Neuronal stem cell (in vitro differentiated cells): ENCODE results near the gene LSM12.
"Not testable (repeated sequence)": the region's sequence is repeated elsewhere in the genome, so short reads cannot be mapped to it uniquely, and the experiment has no call there.

Source experiments
- DNase-seq: peaks from one replicate; pipeline ENCODE4 v3.0.0-alpha.2; 2013; ENCODE audit warnings: low spot score
- H2AFZ ChIP-seq: one replicate; pipeline ENCODE4 v1.6.1; 2013; ENCODE audit warnings: mild to moderate bottlenecking, low read length, inconsistent platforms
- H2AK5ac ChIP-seq: 2 replicates; pipeline ENCODE4 v1.6.1; 2013; ENCODE audit warnings: low read depth, mild to moderate bottlenecking, inconsistent platforms, low read length, moderate library complexity, mixed read lengths
- H2BK120ac ChIP-seq: 2 replicates; pipeline ENCODE4 v1.6.1; 2013; ENCODE audit warnings: low read depth, mild to moderate bottlenecking, inconsistent platforms, low read length, moderate library complexity, mixed read lengths
- H2BK12ac ChIP-seq: one replicate; pipeline ENCODE4 v1.6.1; 2013; ENCODE audit warnings: low read length, inconsistent platforms
- H2BK15ac ChIP-seq: 2 replicates; pipeline ENCODE4 v1.6.1; 2013; ENCODE audit warnings: mild to moderate bottlenecking, low read length, inconsistent platforms, mixed read lengths
- H2BK5ac ChIP-seq: one replicate; pipeline ENCODE4 v1.6.1; 2013; ENCODE audit warnings: inconsistent platforms, mild to moderate bottlenecking, low read length, moderate library complexity
- H3K14ac ChIP-seq: one replicate; pipeline ENCODE4 v1.6.1; 2013; ENCODE audit warnings: low read length, inconsistent platforms
- H3K18ac ChIP-seq: 2 replicates; pipeline ENCODE4 v1.6.1; 2013; ENCODE audit warnings: low read length, inconsistent platforms
- H3K23ac ChIP-seq: 2 replicates; pipeline ENCODE4 v1.6.1; 2013; ENCODE audit warnings: low read depth, mild to moderate bottlenecking, mixed read lengths, low read length, inconsistent platforms; ENCODE audit not compliant: poor library complexity
- H3K27ac ChIP-seq: replicated peaks from 3 replicates; pipeline ENCODE4 v1.5.1; 2013; ENCODE audit warnings: low read length, inconsistent platforms
- H3K27me3 ChIP-seq, 3 experiments: 2 replicates each; pipeline ENCODE4 v1.6.1; 2013; ENCODE audit warnings: low read length in 3 of 3, mild to moderate bottlenecking in 2 of 3, inconsistent platforms in 1 of 3, low read depth in 1 of 3, mixed read lengths in 1 of 3, moderate library complexity in 1 of 3; ENCODE audit not compliant: control insufficient read depth in 3 of 3, insufficient read depth in 3 of 3
- H3K36me3 ChIP-seq, 2 donors: replicated peaks in 1 of 2; 2 replicates each; pipeline ENCODE4 v1.6.1; 2013; ENCODE audit warnings: low read length in 2 of 2; ENCODE audit not compliant: control insufficient read depth in 2 of 2, insufficient read depth in 2 of 2
- H3K4ac ChIP-seq: 2 replicates; pipeline ENCODE4 v1.6.1; 2013; ENCODE audit warnings: inconsistent platforms, mild to moderate bottlenecking, low read length, moderate library complexity
- H3K4me1 ChIP-seq, 2 donors: 1 replicate in 1 of 2; 2 replicates in 1 of 2; pipeline ENCODE4 v1.6.1; 2013; ENCODE audit warnings: low read length in 2 of 2, low read depth in 1 of 2; ENCODE audit not compliant: control insufficient read depth in 2 of 2, insufficient read depth in 1 of 2
- H3K4me2 ChIP-seq: one replicate; pipeline ENCODE4 v1.6.1; 2013; ENCODE audit warnings: mild to moderate bottlenecking, low read length, inconsistent platforms; ENCODE audit not compliant: insufficient read depth, poor library complexity, severe bottlenecking
- H3K4me3 ChIP-seq, 2 donors: 2 replicates each; pipeline ENCODE4 v1.5.1; 2013; ENCODE audit warnings: low read length in 2 of 2, mild to moderate bottlenecking in 2 of 2, inconsistent platforms in 1 of 2, moderate library complexity in 1 of 2
- H3K79me1 ChIP-seq: one replicate; pipeline ENCODE4 v1.6.1; 2013; ENCODE audit warnings: low read depth, mild to moderate bottlenecking, inconsistent platforms, low read length, moderate library complexity
- H3K9ac ChIP-seq: one replicate; pipeline ENCODE4 v1.6.1; 2013; ENCODE audit warnings: mild to moderate bottlenecking, low read depth, low read length, inconsistent platforms; ENCODE audit not compliant: poor library complexity
- H3K9me3 ChIP-seq, 2 donors: replicated peaks in 1 of 2; 2 replicates each; pipeline versions ENCODE3 to v1.6.1; 2013; ENCODE audit warnings: low read length in 2 of 2, mild to moderate bottlenecking in 2 of 2, inconsistent platforms in 1 of 2, low read depth in 1 of 2, mixed read lengths in 1 of 2, moderate library complexity in 1 of 2; ENCODE audit not compliant: control insufficient read depth in 2 of 2, insufficient read depth in 1 of 2
- H4K8ac ChIP-seq: one replicate; pipeline ENCODE4 v1.6.1; 2013; ENCODE audit warnings: low read depth, mild to moderate bottlenecking, inconsistent platforms, low read length, moderate library complexity
- H4K91ac ChIP-seq: one replicate; pipeline ENCODE4 v1.6.1; 2013; ENCODE audit warnings: low read length, low read depth, mild to moderate bottlenecking, inconsistent platforms; ENCODE audit not compliant: poor library complexity
- WGBS, 2 donors: extraction: QIAGEN DNeasy Blood & Tissue Kit; methylation state at CpG; one replicate each; pipeline ENCODE4 v1.1.7; 2013; ENCODE audit warnings: missing lambda C conversion rate in 2 of 2, mixed read lengths in 1 of 2; ENCODE audit not compliant: insufficient read length in 2 of 2, insufficient replicate concordance in 1 of 2; ENCODE audit errors: extremely low coverage in 2 of 2; 5-methylcytosine and 5-hydroxymethylcytosine counted together

The LSM12 gene

DNA sequence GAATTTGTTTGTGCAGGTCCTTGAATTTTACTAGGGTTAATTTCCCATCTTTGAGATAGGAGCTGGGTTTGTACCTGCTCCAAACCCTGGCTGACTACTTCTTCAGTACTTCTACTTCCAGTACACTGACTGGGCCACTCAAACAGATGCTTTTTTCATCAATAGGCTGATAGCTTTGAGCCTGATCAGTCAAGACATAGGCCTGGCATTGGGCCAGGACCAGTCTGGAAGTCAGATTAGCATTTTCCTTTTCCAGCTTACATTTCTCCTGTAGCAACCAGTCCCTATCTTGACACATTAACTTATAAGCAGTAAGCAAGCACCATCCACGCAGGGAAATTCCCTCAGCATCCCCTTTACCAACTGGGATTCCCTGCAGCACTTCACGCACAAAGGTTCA lies 44.2 kb downstream of the LSM12 start:
- H4K8ac ChIP-seq = no peak overlapping the region
- no peak overlapping the region for H3K4me2 ChIP-seq
- H3K18ac ChIP-seq = no peak overlapping the region
- no peak overlapping the region for H2BK5ac ChIP-seq
- H3K79me1 ChIP-seq = peaks cover 9% of the 10 kb centered on the region
- no peak overlapping the region for H3K9ac ChIP-seq
- H3K4me3 ChIP-seq = no peak overlapping the region
- H2BK15ac ChIP-seq = no peak overlapping the region
- H2AFZ ChIP-seq = no peak overlapping the region
- H2BK120ac ChIP-seq = no peak overlapping the region
- H3K36me3 ChIP-seq = peaks cover 5 to 22% of the 10 kb centered on the region in 2 donors
- H3K23ac ChIP-seq = no peak overlapping the region
- no peak overlapping the region for H3K27ac ChIP-seq
- no peaks in the 10 kb centered on the region for H3K4me1 ChIP-seq
- H3K27me3 ChIP-seq = no peaks in the 10 kb centered on the region
- no peak overlapping the region for H3K14ac ChIP-seq
- WGBS, 2 donors = no CpG with 5 or more reads among the region's 2 CpGs
- no peak overlapping the region for H2AK5ac ChIP-seq
- no peaks in the 10 kb centered on the region for H3K9me3 ChIP-seq
- no peak for DNase-seq
- H2BK12ac ChIP-seq = no peak overlapping the region
- no peak overlapping the region for H4K91ac ChIP-seq
- no peak overlapping the region for H3K4ac ChIP-seq

GRCh38 chr17:44021227-44021626 lies 45.2 kb downstream of the LSM12 start:
- not testable (repeated sequence) for H3K18ac ChIP-seq, H3K79me1 ChIP-seq, H3K27me3 ChIP-seq, H2AFZ ChIP-seq, H2BK15ac ChIP-seq, H4K8ac ChIP-seq, H2AK5ac ChIP-seq, H3K14ac ChIP-seq, H3K4me2 ChIP-seq, H3K9me3 ChIP-seq, H3K4me3 ChIP-seq, H4K91ac ChIP-seq, H3K4ac ChIP-seq, H2BK120ac ChIP-seq, DNase-seq, H2BK12ac ChIP-seq, H3K4me1 ChIP-seq, H3K9ac ChIP-seq, H3K27ac ChIP-seq, H3K23ac ChIP-seq, H2BK5ac ChIP-seq
- peaks cover 5 to 22% of the 10 kb centered on the region in 2 donors for H3K36me3 ChIP-seq
- no CpG with 5 or more reads among the region's 7 CpGs for WGBS, 2 donors

DNA sequence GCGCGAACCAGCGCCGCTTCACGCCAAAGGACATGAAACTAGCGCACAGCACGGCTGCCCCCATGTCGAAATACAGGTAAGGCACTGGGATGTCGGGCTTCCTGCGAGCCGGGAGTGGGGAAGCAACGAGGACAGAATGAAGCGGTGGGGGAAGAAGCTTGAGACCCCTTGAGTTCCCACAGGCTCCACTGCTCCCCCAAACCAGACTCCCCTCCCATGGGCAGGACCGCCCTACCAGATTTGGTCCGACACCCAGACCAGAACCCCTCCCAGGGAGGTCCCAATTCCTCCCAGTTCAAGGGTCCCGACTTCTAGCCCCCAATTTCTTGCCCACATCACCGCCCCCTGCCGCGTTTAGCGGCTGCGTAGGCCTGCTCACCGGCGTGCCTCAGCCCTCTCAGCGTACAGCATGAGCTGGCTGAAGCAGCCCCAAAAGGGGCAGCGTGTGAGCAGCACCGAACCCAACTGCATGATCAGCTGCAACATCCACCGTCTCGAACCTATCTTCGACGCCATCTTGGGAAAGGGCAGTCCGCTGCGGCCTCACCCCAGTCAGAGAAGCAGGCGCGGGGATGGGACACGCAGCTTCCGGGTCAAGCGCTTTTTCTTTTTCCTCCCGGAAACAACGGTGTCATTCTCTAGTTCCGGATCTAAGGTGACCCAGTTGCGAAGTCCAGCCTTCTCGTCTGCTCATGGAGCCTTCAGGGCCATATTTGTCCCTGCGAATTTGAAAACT lies 51.9 kb downstream of the LSM12 start, which contains the start of gene TMEM101:
Gene TMEM101 (minus strand): TSS at position 527 of the 736 bp plus-strand sequence. CDS start 11 bp downstream, at position 516.
- H2AK5ac ChIP-seq = peak within 1 kb of the TSS; percentile 79
- peak within 1 kb of the TSS; percentile 56 for H3K14ac ChIP-seq
- H2BK15ac ChIP-seq = no peak within 1 kb of the TSS
- no peak within 1 kb of the TSS for H3K4ac ChIP-seq
- peak within 1 kb of the TSS; percentile 19 for H4K8ac ChIP-seq
- peak within 1 kb of the TSS; percentile 91 for H3K18ac ChIP-seq
- peak within 1 kb of the TSS; percentile 84 for H2AFZ ChIP-seq
- peak within 1 kb of the TSS; percentile 95 for H3K4me2 ChIP-seq
- no peak within 1 kb of the TSS for H2BK12ac ChIP-seq
- H3K4me3 ChIP-seq = peak within 1 kb of the TSS; percentile 76 to 89
- peak within 1 kb of the TSS; percentile 80 for H3K23ac ChIP-seq
- DNase-seq = peak; percentile 87
- H3K36me3 ChIP-seq = peaks cover 5 to 9% of the 10 kb centered on the region in 2 donors
- peak within 1 kb of the TSS; percentile 97 for H3K9ac ChIP-seq
- H3K4me1 ChIP-seq = peaks cover 0 to 5% of the 10 kb centered on the region in 2 donors
- no peaks in the 10 kb centered on the region for H3K27me3 ChIP-seq
- H3K79me1 ChIP-seq = no peaks in the 10 kb centered on the region
- no peaks in the 10 kb centered on the region for H3K9me3 ChIP-seq
- H3K27ac ChIP-seq = peak within 1 kb of the TSS; percentile 86
- WGBS, 2 donors = no CpG with 5 or more reads among the region's 43 CpGs
- H2BK5ac ChIP-seq = no peak within 1 kb of the TSS
- no peak within 1 kb of the TSS for H2BK120ac ChIP-seq
- H4K91ac ChIP-seq = no peak within 1 kb of the TSS

GRCh38 chr17:44014133-44014436 lies 52.4 kb downstream of the LSM12 start:
- Histone ChIP-seq H2BK5ac (no peak overlapping the region), H3K4me1 (peaks cover 0 to 5% of the 10 kb centered on the region in 2 donors), H3K18ac (no peak overlapping the region), H3K79me1 (no peaks in the 10 kb centered on the region), H2AK5ac (peak overlapping the region; percentile 79), H3K4ac (no peak overlapping the region), H3K9me3 (no peaks in the 10 kb centered on the region), H3K36me3 (peaks cover 5 to 9% of the 10 kb centered on the region in 2 donors), H3K9ac (peak overlapping the region; percentile 97), H2BK15ac (no peak overlapping the region), H2BK120ac (no peak overlapping the region), H3K23ac (peak overlapping the region; percentile 29), H3K4me2 (peak overlapping the region; percentile 95), H2BK12ac (no peak overlapping the region), H4K91ac (no peak overlapping the region), H2AFZ (peak overlapping the region; percentile 84), H3K27ac (no peak overlapping the region), H3K14ac (peak overlapping the region; percentile 56), H4K8ac (no peak overlapping the region), H3K27me3 (no peaks in the 10 kb centered on the region), H3K4me3 (peak overlapping the region; percentile 76 to 89)
- WGBS, 2 donors = no CpG with 5 or more reads among the region's 12 CpGs
- DNase-seq = no peak
